Vagina (tissue), 2 donors: ENCODE measurements around the gene ELAVL3.

ENCODE experiments used
- POLR2A ChIP-seq, 2 donors: fragments of 450-650 bp; IDR thresholded peaks; one replicate each; pipeline ENCODE4 v1.6.1; 2017; ENCODE audit warnings: antibody characterized with exemption in 2 of 2, mild to moderate bottlenecking in 2 of 2, moderate library complexity in 2 of 2
- POLR2AphosphoS5 ChIP-seq, 2 donors: sonication (generic); formaldehyde crosslinking; IDR thresholded peaks; one replicate each; pipeline ENCODE4 v1.9.0; 2017; ENCODE audit warnings: antibody characterized with exemption in 2 of 2, mild to moderate bottlenecking in 2 of 2, low read depth in 1 of 2; ENCODE audit not compliant: insufficient read depth in 1 of 2
- TF ChIP-seq, protein P1 (sequence below), 3 experiments: fragments of 450-650 bp in 2 of 3; fragments of 200-600 bp in 1 of 3; sonication (generic) in 1 of 3; IDR thresholded peaks; one replicate each; pipeline ENCODE4 v1.5.1; 2017 to 2019; ENCODE audit warnings: antibody characterized with exemption in 3 of 3, mild to moderate bottlenecking in 2 of 3, moderate library complexity in 2 of 3

DNA sequence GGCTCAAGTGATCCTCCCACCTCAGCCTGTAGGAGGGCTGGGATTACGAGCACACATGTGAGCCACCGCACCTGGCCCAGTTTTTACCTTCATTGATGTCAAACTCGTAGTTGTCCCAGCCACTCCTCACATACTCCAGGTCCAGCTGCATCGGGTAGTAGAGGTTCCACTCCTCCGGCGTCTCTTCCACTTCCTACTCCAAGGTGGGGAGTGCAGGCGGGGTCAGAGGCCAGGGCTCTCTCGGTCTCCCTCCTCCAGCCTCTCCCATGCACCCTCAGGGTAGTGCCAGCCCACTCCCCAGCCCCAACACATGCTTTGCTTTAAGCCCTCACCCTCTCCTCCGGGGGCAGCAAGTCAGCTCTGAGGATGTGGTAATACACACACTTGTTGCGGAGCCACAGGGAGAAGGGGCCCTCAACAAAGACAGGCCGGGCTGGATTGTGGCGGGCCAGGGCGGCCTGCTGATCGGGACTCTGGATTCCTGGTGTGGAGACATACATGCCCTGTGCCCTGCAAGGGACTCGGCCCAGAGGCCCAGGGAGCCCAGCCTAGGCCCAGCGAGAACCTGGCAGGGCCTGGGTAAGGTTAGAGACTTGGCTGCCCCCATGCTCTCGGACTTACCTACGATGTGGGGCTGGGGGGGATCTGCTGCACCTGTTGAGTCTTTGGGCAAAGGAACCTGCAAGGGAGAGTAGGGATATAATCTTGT is 26.7 kb upstream of the ELAVL3 start:
- TF ChIP-seq, protein P1, sequence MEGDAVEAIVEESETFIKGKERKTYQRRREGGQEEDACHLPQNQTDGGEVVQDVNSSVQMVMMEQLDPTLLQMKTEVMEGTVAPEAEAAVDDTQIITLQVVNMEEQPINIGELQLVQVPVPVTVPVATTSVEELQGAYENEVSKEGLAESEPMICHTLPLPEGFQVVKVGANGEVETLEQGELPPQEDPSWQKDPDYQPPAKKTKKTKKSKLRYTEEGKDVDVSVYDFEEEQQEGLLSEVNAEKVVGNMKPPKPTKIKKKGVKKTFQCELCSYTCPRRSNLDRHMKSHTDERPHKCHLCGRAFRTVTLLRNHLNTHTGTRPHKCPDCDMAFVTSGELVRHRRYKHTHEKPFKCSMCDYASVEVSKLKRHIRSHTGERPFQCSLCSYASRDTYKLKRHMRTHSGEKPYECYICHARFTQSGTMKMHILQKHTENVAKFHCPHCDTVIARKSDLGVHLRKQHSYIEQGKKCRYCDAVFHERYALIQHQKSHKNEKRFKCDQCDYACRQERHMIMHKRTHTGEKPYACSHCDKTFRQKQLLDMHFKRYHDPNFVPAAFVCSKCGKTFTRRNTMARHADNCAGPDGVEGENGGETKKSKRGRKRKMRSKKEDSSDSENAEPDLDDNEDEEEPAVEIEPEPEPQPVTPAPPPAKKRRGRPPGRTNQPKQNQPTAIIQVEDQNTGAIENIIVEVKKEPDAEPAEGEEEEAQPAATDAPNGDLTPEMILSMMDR (IDR thresholded peaks at IDR 0.05) = no peak
- TF ChIP-seq POLR2AphosphoS5 (IDR thresholded peaks at IDR 0.05; ENCODE audit: insufficient read depth in 1 of 2, low read depth in 1 of 2) = no peak
- TF ChIP-seq POLR2A (IDR thresholded peaks at IDR 0.05) = no peak
